Neuronal stem cell (in vitro differentiated cells): ENCODE data around the gene ARHGAP23.

Experiments
- DNase-seq: peaks from one replicate; pipeline ENCODE4 v3.0.0-alpha.2; 2013; ENCODE audit warnings: low spot score
- H2AFZ ChIP-seq: one replicate; pipeline ENCODE4 v1.6.1; 2013; ENCODE audit warnings: mild to moderate bottlenecking, low read length, inconsistent platforms
- H2AK5ac ChIP-seq: 2 replicates; pipeline ENCODE4 v1.6.1; 2013; ENCODE audit warnings: low read depth, mild to moderate bottlenecking, inconsistent platforms, low read length, moderate library complexity, mixed read lengths
- H2BK120ac ChIP-seq: 2 replicates; pipeline ENCODE4 v1.6.1; 2013; ENCODE audit warnings: low read depth, mild to moderate bottlenecking, inconsistent platforms, low read length, moderate library complexity, mixed read lengths
- H2BK12ac ChIP-seq: one replicate; pipeline ENCODE4 v1.6.1; 2013; ENCODE audit warnings: low read length, inconsistent platforms
- H2BK15ac ChIP-seq: 2 replicates; pipeline ENCODE4 v1.6.1; 2013; ENCODE audit warnings: mild to moderate bottlenecking, low read length, inconsistent platforms, mixed read lengths
- H2BK5ac ChIP-seq: one replicate; pipeline ENCODE4 v1.6.1; 2013; ENCODE audit warnings: inconsistent platforms, mild to moderate bottlenecking, low read length, moderate library complexity
- H3K14ac ChIP-seq: one replicate; pipeline ENCODE4 v1.6.1; 2013; ENCODE audit warnings: low read length, inconsistent platforms
- H3K18ac ChIP-seq: 2 replicates; pipeline ENCODE4 v1.6.1; 2013; ENCODE audit warnings: low read length, inconsistent platforms
- H3K23ac ChIP-seq: 2 replicates; pipeline ENCODE4 v1.6.1; 2013; ENCODE audit warnings: low read depth, mild to moderate bottlenecking, mixed read lengths, low read length, inconsistent platforms; ENCODE audit not compliant: poor library complexity
- H3K27ac ChIP-seq: replicated peaks from 3 replicates; pipeline ENCODE4 v1.5.1; 2013; ENCODE audit warnings: low read length, inconsistent platforms
- H3K27me3 ChIP-seq, 3 experiments: 2 replicates each; pipeline ENCODE4 v1.6.1; 2013; ENCODE audit warnings: low read length in 3 of 3, mild to moderate bottlenecking in 2 of 3, inconsistent platforms in 1 of 3, low read depth in 1 of 3, mixed read lengths in 1 of 3, moderate library complexity in 1 of 3; ENCODE audit not compliant: control insufficient read depth in 3 of 3, insufficient read depth in 3 of 3
- H3K36me3 ChIP-seq, 2 donors: replicated peaks in 1 of 2; 2 replicates each; pipeline ENCODE4 v1.6.1; 2013; ENCODE audit warnings: low read length in 2 of 2; ENCODE audit not compliant: control insufficient read depth in 2 of 2, insufficient read depth in 2 of 2
- H3K4ac ChIP-seq: 2 replicates; pipeline ENCODE4 v1.6.1; 2013; ENCODE audit warnings: inconsistent platforms, mild to moderate bottlenecking, low read length, moderate library complexity
- H3K4me1 ChIP-seq, 2 donors: 1 replicate in 1 of 2; 2 replicates in 1 of 2; pipeline ENCODE4 v1.6.1; 2013; ENCODE audit warnings: low read length in 2 of 2, low read depth in 1 of 2; ENCODE audit not compliant: control insufficient read depth in 2 of 2, insufficient read depth in 1 of 2
- H3K4me2 ChIP-seq: one replicate; pipeline ENCODE4 v1.6.1; 2013; ENCODE audit warnings: mild to moderate bottlenecking, low read length, inconsistent platforms; ENCODE audit not compliant: insufficient read depth, poor library complexity, severe bottlenecking
- H3K4me3 ChIP-seq, 2 donors: 2 replicates each; pipeline ENCODE4 v1.5.1; 2013; ENCODE audit warnings: low read length in 2 of 2, mild to moderate bottlenecking in 2 of 2, inconsistent platforms in 1 of 2, moderate library complexity in 1 of 2
- H3K79me1 ChIP-seq: one replicate; pipeline ENCODE4 v1.6.1; 2013; ENCODE audit warnings: low read depth, mild to moderate bottlenecking, inconsistent platforms, low read length, moderate library complexity
- H3K9ac ChIP-seq: one replicate; pipeline ENCODE4 v1.6.1; 2013; ENCODE audit warnings: mild to moderate bottlenecking, low read depth, low read length, inconsistent platforms; ENCODE audit not compliant: poor library complexity
- H3K9me3 ChIP-seq, 2 donors: replicated peaks in 1 of 2; 2 replicates each; pipeline versions ENCODE3 to v1.6.1; 2013; ENCODE audit warnings: low read length in 2 of 2, mild to moderate bottlenecking in 2 of 2, inconsistent platforms in 1 of 2, low read depth in 1 of 2, mixed read lengths in 1 of 2, moderate library complexity in 1 of 2; ENCODE audit not compliant: control insufficient read depth in 2 of 2, insufficient read depth in 1 of 2
- H4K8ac ChIP-seq: one replicate; pipeline ENCODE4 v1.6.1; 2013; ENCODE audit warnings: low read depth, mild to moderate bottlenecking, inconsistent platforms, low read length, moderate library complexity
- H4K91ac ChIP-seq: one replicate; pipeline ENCODE4 v1.6.1; 2013; ENCODE audit warnings: low read length, low read depth, mild to moderate bottlenecking, inconsistent platforms; ENCODE audit not compliant: poor library complexity
- WGBS, 2 donors: extraction: QIAGEN DNeasy Blood & Tissue Kit; methylation state at CpG; one replicate each; pipeline ENCODE4 v1.1.7; 2013; ENCODE audit warnings: missing lambda C conversion rate in 2 of 2, mixed read lengths in 1 of 2; ENCODE audit not compliant: insufficient read length in 2 of 2, insufficient replicate concordance in 1 of 2; ENCODE audit errors: extremely low coverage in 2 of 2; 5-methylcytosine and 5-hydroxymethylcytosine counted together

The ARHGAP23 gene

DNA sequence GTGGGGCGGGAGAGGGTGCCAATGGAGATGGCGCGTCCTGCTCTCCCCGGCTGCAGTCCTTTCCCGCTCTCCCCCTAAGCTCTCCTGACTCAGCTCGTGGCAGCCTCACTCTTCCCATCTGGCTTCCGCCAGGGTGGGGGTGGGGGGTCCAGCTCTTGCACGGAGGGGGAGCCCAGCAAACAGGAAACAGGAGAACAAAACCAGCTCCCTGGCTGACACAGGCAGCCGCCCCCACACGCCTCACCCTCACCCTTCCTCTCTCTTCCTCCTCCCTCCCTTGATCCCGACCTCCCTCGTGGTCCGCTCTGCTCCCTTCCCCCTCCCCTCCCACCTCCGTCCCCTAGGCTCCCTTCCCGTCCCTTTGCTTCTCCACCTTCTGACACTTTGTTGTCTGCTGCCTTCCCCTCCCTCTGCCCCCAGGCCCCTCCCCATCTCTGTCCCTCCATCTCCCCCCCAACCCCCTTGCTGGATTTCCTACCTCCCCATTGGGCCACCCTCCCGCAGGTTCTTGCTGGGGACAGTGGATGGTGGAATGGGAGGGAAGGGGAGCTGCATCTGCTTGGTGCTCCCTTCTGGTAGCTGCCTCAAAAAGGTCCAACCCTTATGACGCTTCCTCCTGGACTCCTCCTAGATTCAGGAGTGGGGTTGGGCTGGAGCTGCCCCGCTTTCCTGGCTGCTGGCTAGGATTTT is 23.7 kb downstream of the ARHGAP23 start:
- Histone ChIP-seq H2BK120ac (peak overlapping the region; percentile 76), H3K9me3 (no peaks in the 10 kb centered on the region), H2AK5ac (peak overlapping the region; percentile 82), H3K4ac (no peak overlapping the region), H2AFZ (peak overlapping the region; percentile 88), H3K4me2 (peak overlapping the region; percentile 47), H3K9ac (no peak overlapping the region), H3K4me1 (peaks cover 60 to 63% of the 10 kb centered on the region in 2 donors), H3K27me3 (peaks cover 0 to 5% (median 0%) of the 10 kb centered on the region in 3 experiments), H3K18ac (peak overlapping the region; percentile 97), H2BK12ac (peak overlapping the region; percentile 86), H3K27ac (peak overlapping the region; percentile 79), H3K4me3 (peak overlapping the region in 1 of 2 donors; percentile 36), H4K8ac (peak overlapping the region; percentile 89), H3K14ac (peak overlapping the region; percentile 78), H3K23ac (peak overlapping the region; percentile 46), H3K79me1 (peaks cover 3% of the 10 kb centered on the region), H2BK5ac (peak overlapping the region; percentile 14), H4K91ac (peak overlapping the region; percentile 25), H2BK15ac (peak overlapping the region; percentile 19), H3K36me3 (no peaks in the 10 kb centered on the region)
- no CpG with 5 or more reads among the region's 18 CpGs for WGBS, 2 donors
- no peak for DNase-seq

DNA sequence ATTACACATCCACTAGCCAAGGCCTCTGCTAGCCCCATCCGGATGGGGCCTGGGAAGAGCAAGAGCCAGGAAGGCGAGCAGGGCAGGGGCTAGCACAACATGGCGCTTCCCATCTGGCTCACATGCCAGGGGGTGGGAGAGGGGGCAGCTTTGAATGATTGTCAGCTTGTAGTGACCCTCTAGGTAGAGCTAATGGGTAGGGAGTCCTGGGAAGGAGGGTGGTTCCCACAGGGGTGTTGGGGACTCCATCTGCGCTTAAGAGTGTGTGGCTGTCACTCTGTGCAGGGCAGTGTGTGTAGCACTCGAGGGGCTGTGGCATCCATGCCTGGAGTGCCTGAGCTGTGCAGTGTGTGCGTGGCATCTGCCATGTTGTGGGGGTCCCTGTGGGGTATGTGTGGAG is 24.5 kb downstream of the ARHGAP23 start:
- no peak overlapping the region for H3K4me2 ChIP-seq
- peak overlapping the region; percentile 93 for H2BK120ac ChIP-seq
- peak overlapping the region; percentile 8 for H3K23ac ChIP-seq
- H3K9ac ChIP-seq, result peak overlapping the region; percentile 85
- peak overlapping the region; percentile 93 for H2BK12ac ChIP-seq
- no peak for DNase-seq
- H3K14ac ChIP-seq, result no peak overlapping the region
- WGBS, 2 donors, result no CpG with 5 or more reads among the region's 6 CpGs
- H2BK15ac ChIP-seq, result peak overlapping the region; percentile 19
- peak overlapping the region in 1 of 2 donors; percentile 74 for H3K4me3 ChIP-seq
- peak overlapping the region; percentile 82 for H2AK5ac ChIP-seq
- peaks cover 60 to 64% of the 10 kb centered on the region in 2 donors for H3K4me1 ChIP-seq
- H4K91ac ChIP-seq, result peak overlapping the region; percentile 98
- H3K79me1 ChIP-seq, result peaks cover 3% of the 10 kb centered on the region
- peak overlapping the region; percentile 88 for H2AFZ ChIP-seq
- H3K9me3 ChIP-seq, result no peaks in the 10 kb centered on the region
- no peak overlapping the region for H4K8ac ChIP-seq
- peaks cover 0 to 5% (median 0%) of the 10 kb centered on the region in 3 experiments for H3K27me3 ChIP-seq
- H3K36me3 ChIP-seq, result peaks cover 0 to 2% of the 10 kb centered on the region in 2 donors
- peak overlapping the region; percentile 79 for H3K27ac ChIP-seq
- peak overlapping the region; percentile 19 for H3K4ac ChIP-seq
- peak overlapping the region; percentile 94 for H3K18ac ChIP-seq
- H2BK5ac ChIP-seq, result peak overlapping the region; percentile 19

DNA sequence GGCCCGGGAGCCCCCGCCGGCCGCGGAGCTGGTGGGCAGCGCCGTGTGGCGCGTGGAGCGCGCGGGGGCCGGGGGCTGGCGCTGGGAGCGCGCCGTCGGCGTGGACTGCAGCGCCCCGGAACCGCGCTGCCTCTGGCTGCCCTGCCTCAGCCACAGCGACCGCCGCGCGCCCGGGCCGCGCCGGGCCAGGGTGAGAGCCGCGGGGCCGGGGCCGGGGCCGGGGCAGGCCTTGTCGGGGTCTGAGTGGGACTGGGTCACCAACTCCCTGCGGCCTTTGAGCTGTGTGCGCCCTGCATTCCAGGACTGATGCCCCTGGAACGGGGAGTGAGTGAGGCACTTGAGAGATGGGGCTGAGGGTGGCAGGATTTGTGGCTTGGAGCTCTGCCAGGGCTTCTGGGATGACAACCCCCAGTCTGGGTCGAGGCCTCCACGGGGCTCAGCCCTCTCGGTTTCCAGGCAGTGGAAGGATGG is 25.7 kb downstream of the ARHGAP23 start:
- Histone ChIP-seq H2AK5ac (peak overlapping the region; percentile 86), H3K4ac (no peak overlapping the region), H2BK120ac (peak overlapping the region; percentile 48), H3K36me3 (peaks cover 0 to 2% of the 10 kb centered on the region in 2 donors), H2BK12ac (peak overlapping the region; percentile 59), H3K14ac (no peak overlapping the region), H3K18ac (peak overlapping the region; percentile 73), H3K27ac (no peak overlapping the region), H4K8ac (no peak overlapping the region), H4K91ac (peak overlapping the region; percentile 27), H3K27me3 (peaks cover 0 to 5% (median 0%) of the 10 kb centered on the region in 3 experiments), H2AFZ (peak overlapping the region; percentile 50), H3K4me3 (peak overlapping the region in 1 of 2 donors; percentile 74), H3K4me1 (peaks cover 67 to 68% of the 10 kb centered on the region in 2 donors), H3K4me2 (peak overlapping the region; percentile 64), H3K9me3 (no peaks in the 10 kb centered on the region), H2BK15ac (peak overlapping the region; percentile 5), H3K23ac (peak overlapping the region; percentile 62), H2BK5ac (peak overlapping the region; percentile 20), H3K79me1 (peaks cover 3% of the 10 kb centered on the region), H3K9ac (peak overlapping the region; percentile 39)
- DNase-seq, result no peak
- no CpG with 5 or more reads among the region's 44 CpGs for WGBS, 2 donors

DNA sequence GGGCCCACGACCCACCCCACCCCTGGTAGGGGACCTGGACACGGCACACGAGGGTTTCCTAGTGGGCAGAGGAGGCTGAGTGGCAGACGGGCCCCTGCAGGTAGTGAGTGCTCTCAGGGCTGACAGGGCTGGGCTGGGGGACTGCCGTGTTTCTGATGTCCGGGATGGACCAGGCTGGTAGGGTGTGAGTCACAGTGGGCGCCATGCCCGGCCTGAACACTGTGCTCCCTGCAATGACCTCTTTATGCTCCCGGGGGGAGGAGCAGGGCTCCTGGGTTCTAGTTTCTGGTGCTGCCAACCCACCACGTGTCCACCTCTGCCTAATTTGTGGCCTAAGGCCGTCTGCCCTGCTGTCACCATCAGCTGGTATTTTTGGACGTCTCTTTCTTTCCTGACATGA is 26.3 kb downstream of the ARHGAP23 start:
- no peak overlapping the region for H2BK15ac ChIP-seq
- peak overlapping the region; percentile 32 for H3K9ac ChIP-seq
- WGBS, 2 donors, result no CpG with 5 or more reads among the region's 12 CpGs
- peak overlapping the region; percentile 62 for H3K23ac ChIP-seq
- H3K27me3 ChIP-seq, result peaks cover 0 to 5% (median 0%) of the 10 kb centered on the region in 3 experiments
- no peaks in the 10 kb centered on the region for H3K9me3 ChIP-seq
- H2BK12ac ChIP-seq, result peak overlapping the region; percentile 46
- peak overlapping the region; percentile 50 for H2AFZ ChIP-seq
- H3K18ac ChIP-seq, result peak overlapping the region; percentile 73
- H3K79me1 ChIP-seq, result peaks cover 3% of the 10 kb centered on the region
- H2BK120ac ChIP-seq, result peak overlapping the region; percentile 48
- peak overlapping the region; percentile 64 for H3K4me2 ChIP-seq
- H3K27ac ChIP-seq, result no peak overlapping the region
- DNase-seq, result no peak
- no peak overlapping the region for H3K4ac ChIP-seq
- peak overlapping the region; percentile 86 for H2AK5ac ChIP-seq
- H4K91ac ChIP-seq, result peak overlapping the region; percentile 27
- peak overlapping the region; percentile 72 for H3K14ac ChIP-seq
- peaks cover 0 to 5% of the 10 kb centered on the region in 2 donors for H3K36me3 ChIP-seq
- peak overlapping the region; percentile 20 for H2BK5ac ChIP-seq
- no peak overlapping the region for H4K8ac ChIP-seq
- H3K4me1 ChIP-seq, result peaks cover 69 to 72% of the 10 kb centered on the region in 2 donors
- H3K4me3 ChIP-seq, result peak overlapping the region in 1 of 2 donors; percentile 74
